GM06990 (cell line): ENCODE results near the gene HEPN1.

Experiments used
- DNase-seq: peaks from one replicate; pipeline ENCODE4 v3.0.0-alpha.2; 2011; ENCODE audit not compliant: insufficient read length; ENCODE audit errors: extremely low read depth
- H3K27me3 ChIP-seq: replicated peaks from 2 replicates; pipeline ENCODE4 v1.6.0; 2011; ENCODE audit warnings: low read length; ENCODE audit not compliant: control insufficient read depth, insufficient read depth
- H3K36me3 ChIP-seq: 2 replicates; pipeline ENCODE4 v1.5.1; 2011; ENCODE audit warnings: low read length; ENCODE audit not compliant: control insufficient read depth, insufficient read depth
- H3K4me3 ChIP-seq: replicated peaks from 2 replicates; pipeline ENCODE4 v1.5.1; 2011; ENCODE audit warnings: low read depth, mild to moderate bottlenecking, control low read depth, low read length
- CTCF ChIP-seq: IDR thresholded peaks from 2 replicates; pipeline ENCODE4 v1.5.1; 2011; ENCODE audit warnings: low read length, control low read depth, mild to moderate bottlenecking, inconsistent platforms; ENCODE audit not compliant: insufficient read depth, poor library complexity, severe bottlenecking

HEPN1 gene

GRCh38 chr11:124943254-124943616 lies 24.2 kb downstream of the HEPN1 start:
- no peak for DNase-seq
- no peak for TF ChIP-seq CTCF
- no peaks in the 10 kb centered on the region; the same call in 1 of the 2 replicates for H3K27me3 ChIP-seq
- H3K4me3 ChIP-seq, result no peak overlapping the region
- no peaks in the 10 kb centered on the region for H3K36me3 ChIP-seq

- TF ChIP-seq CTCF, result no peak
- Histone ChIP-seq H3K4me3 (no peak overlapping the region), H3K27me3 (no peaks in the 10 kb centered on the region), H3K36me3 (no peaks in the 10 kb centered on the region)
- no peak for DNase-seq
Observed at GRCh38 chr11:124943741-124944140, 24.7 kb downstream of the HEPN1 start.

- no peak overlapping the region for H3K4me3 ChIP-seq
- no peak for DNase-seq
- no peaks in the 10 kb centered on the region for H3K36me3 ChIP-seq
- TF ChIP-seq CTCF, result no peak
- no peaks in the 10 kb centered on the region for H3K27me3 ChIP-seq
Observed at GRCh38 chr11:124944565-124944964, 25.5 kb downstream of the HEPN1 start.

GRCh38 chr11:124945826-124946225 lies 26.8 kb downstream of the HEPN1 start:
- TF ChIP-seq CTCF, result no peak
- no peaks in the 10 kb centered on the region for H3K36me3 ChIP-seq
- no peak for DNase-seq
- H3K4me3 ChIP-seq, result no peak overlapping the region
- no peaks in the 10 kb centered on the region for H3K27me3 ChIP-seq

- Histone ChIP-seq H3K4me3 (no peak overlapping the region), H3K36me3 (no peaks in the 10 kb centered on the region), H3K27me3 (no peaks in the 10 kb centered on the region)
- no peak for TF ChIP-seq CTCF
- DNase-seq, result no peak
Observed at GRCh38 chr11:124946735-124947141, 27.7 kb downstream of the HEPN1 start.

GRCh38 chr11:124950601-124951330 lies 31.7 kb downstream of the HEPN1 start:
- Histone ChIP-seq H3K4me3 (no peak overlapping the region), H3K27me3 (no peaks in the 10 kb centered on the region), H3K36me3 (no peaks in the 10 kb centered on the region)
- no peak for TF ChIP-seq CTCF
- no peak for DNase-seq
